Natural killer cell (primary cell): ENCODE results near the gene CSNK1A1. TPM values are rescaled to one million over a fixed set of nuclear protein-coding genes. Genes with fewer than 3 reads are reported as not detected.

ENCODE experiments used
- ATAC-seq, 3 donors: fragments of 150-1000 bp in 2 of 3; fragments of 200-7000 bp in 1 of 3; cut with Tn5 transposase; 1 replicate in 1 of 3; 2 replicates in 2 of 3; pipeline ENCODE4 v1.10.0; 2021; ENCODE audit warnings: mild to moderate bottlenecking in 2 of 3, moderate library complexity in 2 of 3
- DNase-seq, 2 donors: peaks; one replicate each; pipeline versions ENCODE4 v3.0.0 to v3.0.0-alpha.2; 2013 to 2021; ENCODE audit warnings: mixed read lengths in 1 of 2
- H3K27ac ChIP-seq: one replicate; pipeline ENCODE4 v1.5.1; 2013; ENCODE audit warnings: mild to moderate bottlenecking, low read length
- H3K27me3 ChIP-seq: one replicate; pipeline ENCODE4 v1.6.1; 2013; ENCODE audit warnings: low read length; ENCODE audit not compliant: control insufficient read depth, insufficient read depth
- H3K36me3 ChIP-seq: one replicate; pipeline ENCODE4 v1.6.1; 2013; ENCODE audit warnings: low read length; ENCODE audit not compliant: control insufficient read depth, insufficient read depth
- H3K4me1 ChIP-seq: one replicate; pipeline ENCODE4 v1.6.1; 2013; ENCODE audit warnings: low read length; ENCODE audit not compliant: control insufficient read depth, insufficient read depth
- H3K4me3 ChIP-seq: one replicate; pipeline ENCODE4 v1.5.1; 2013; ENCODE audit warnings: low read length
- H3K9me3 ChIP-seq: one replicate; pipeline ENCODE4 v1.6.1; 2013; ENCODE audit warnings: low read length; ENCODE audit not compliant: control insufficient read depth, insufficient read depth
- H3K27ac Mint-ChIP-seq, 2 donors: one replicate each; pipeline ENCODE4 v1.8.0; 2022; ENCODE audit warnings: mild to moderate bottlenecking in 2 of 2, mixed read lengths in 2 of 2, moderate library complexity in 1 of 2
- H3K27me3 Mint-ChIP-seq, 2 donors: one replicate each; pipeline ENCODE4 v1.8.0; 2022; ENCODE audit warnings: low read depth in 2 of 2, mixed read lengths in 2 of 2
- H3K36me3 Mint-ChIP-seq: one replicate; pipeline ENCODE4 v1.8.0; 2022; ENCODE audit warnings: mixed read lengths
- H3K4me1 Mint-ChIP-seq, 2 donors: one replicate each; pipeline ENCODE4 v1.8.0; 2022; ENCODE audit warnings: mixed read lengths in 2 of 2
- H3K4me3 Mint-ChIP-seq: one replicate; pipeline ENCODE4 v1.8.0; 2022; ENCODE audit warnings: mild to moderate bottlenecking, moderate library complexity, mixed read lengths
- H3K9me3 Mint-ChIP-seq, 2 donors: one replicate each; pipeline ENCODE4 v1.8.0; 2022; ENCODE audit warnings: mixed read lengths in 2 of 2
- WGBS: methylation state at CpG from one replicate; pipeline ENCODE4 v1.1.7; 2013; ENCODE audit warnings: missing lambda C conversion rate; ENCODE audit not compliant: insufficient coverage; 5-methylcytosine and 5-hydroxymethylcytosine counted together
- intact Hi-C: fragments of 100-400 bp; cut with micrococcal nuclease; formaldehyde crosslinking; loops from one replicate; pipeline ENCODE4 v1.14.2; 2022
- total RNA-seq, 4 donors: library from RNA; stranded (reverse); fragments of 120-200 nt in 1 of 4; gene quantifications; one replicate each; pipeline versions ENCODE4 v1.2.3 to v1.2.4, GENCODE V29; 2013 to 2022
- TF ChIP-seq, protein P1 (sequence below): fragments of 200-600 bp; IDR thresholded peaks from one replicate; pipeline ENCODE4 v1.8.0; 2022; ENCODE audit warnings: antibody characterized with exemption

The CSNK1A1 gene
- total RNA-seq, 3 donors from 2014 or later (not counting 1 experiment from before 2014, with no cell fraction given), result 183 to 209 (median 206) TPM

DNA sequence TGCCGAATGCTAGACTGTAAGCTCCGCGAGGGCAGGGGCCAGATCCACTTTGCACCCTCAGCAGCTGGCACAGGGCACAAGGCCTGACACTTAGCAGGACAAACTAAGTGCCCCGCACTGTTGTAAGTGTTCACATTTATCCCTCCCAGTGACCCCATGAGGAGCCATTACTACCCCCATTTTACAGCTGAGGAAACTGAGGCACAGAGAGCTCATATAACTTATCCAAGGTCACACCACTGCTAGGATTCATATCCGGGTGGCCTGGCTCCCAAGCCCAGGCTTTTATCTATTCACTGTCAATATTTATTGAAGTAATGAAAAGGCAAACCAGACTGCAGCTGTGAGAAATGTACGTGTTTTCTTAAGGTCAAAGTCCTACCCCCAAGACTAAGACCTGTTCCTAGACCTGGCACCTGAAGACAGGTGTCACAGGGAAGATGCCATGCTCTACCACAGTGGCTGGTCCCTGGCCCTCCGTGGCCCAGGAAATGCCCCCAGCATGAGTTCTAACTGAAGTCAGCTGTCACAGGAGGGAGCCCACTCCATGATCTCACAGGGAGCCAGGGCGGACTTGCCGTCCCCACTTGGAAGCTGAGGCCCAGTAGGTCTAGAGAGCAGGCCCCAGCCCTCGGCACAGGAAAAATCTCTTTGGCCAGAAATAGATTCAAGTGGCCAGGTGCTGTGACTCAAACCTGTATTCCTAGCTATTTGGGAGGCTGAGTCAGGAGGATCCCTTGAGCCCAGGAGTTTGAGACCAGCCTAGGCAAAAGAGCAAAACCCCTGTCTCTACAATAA is 97.4 kb downstream of the CSNK1A1 start:
- ATAC-seq, result no peak
- H3K4me3 Mint-ChIP-seq, result no peak overlapping the region
- H3K27me3 ChIP-seq, result no peaks in the 10 kb centered on the region
- H3K36me3 Mint-ChIP-seq, result no peaks in the 10 kb centered on the region
- H3K4me3 ChIP-seq, result no peak overlapping the region
- H3K36me3 ChIP-seq, result no peaks in the 10 kb centered on the region
- H3K4me1 ChIP-seq, result no peaks in the 10 kb centered on the region
- TF ChIP-seq, protein P1, sequence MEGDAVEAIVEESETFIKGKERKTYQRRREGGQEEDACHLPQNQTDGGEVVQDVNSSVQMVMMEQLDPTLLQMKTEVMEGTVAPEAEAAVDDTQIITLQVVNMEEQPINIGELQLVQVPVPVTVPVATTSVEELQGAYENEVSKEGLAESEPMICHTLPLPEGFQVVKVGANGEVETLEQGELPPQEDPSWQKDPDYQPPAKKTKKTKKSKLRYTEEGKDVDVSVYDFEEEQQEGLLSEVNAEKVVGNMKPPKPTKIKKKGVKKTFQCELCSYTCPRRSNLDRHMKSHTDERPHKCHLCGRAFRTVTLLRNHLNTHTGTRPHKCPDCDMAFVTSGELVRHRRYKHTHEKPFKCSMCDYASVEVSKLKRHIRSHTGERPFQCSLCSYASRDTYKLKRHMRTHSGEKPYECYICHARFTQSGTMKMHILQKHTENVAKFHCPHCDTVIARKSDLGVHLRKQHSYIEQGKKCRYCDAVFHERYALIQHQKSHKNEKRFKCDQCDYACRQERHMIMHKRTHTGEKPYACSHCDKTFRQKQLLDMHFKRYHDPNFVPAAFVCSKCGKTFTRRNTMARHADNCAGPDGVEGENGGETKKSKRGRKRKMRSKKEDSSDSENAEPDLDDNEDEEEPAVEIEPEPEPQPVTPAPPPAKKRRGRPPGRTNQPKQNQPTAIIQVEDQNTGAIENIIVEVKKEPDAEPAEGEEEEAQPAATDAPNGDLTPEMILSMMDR, result no peak
- intact Hi-C loops, result no loop called here
- H3K4me1 Mint-ChIP-seq, result no peaks in the 10 kb centered on the region
- H3K27ac Mint-ChIP-seq, result no peak overlapping the region
- no peak overlapping the region for H3K27ac ChIP-seq
- H3K9me3 ChIP-seq, result no peaks in the 10 kb centered on the region
- H3K9me3 Mint-ChIP-seq, result no peaks in the 10 kb centered on the region
- no peak for DNase-seq
- 86% methylated on average over 10 of the region's 10 CpGs for WGBS
- no peaks in the 10 kb centered on the region for H3K27me3 Mint-ChIP-seq

DNA sequence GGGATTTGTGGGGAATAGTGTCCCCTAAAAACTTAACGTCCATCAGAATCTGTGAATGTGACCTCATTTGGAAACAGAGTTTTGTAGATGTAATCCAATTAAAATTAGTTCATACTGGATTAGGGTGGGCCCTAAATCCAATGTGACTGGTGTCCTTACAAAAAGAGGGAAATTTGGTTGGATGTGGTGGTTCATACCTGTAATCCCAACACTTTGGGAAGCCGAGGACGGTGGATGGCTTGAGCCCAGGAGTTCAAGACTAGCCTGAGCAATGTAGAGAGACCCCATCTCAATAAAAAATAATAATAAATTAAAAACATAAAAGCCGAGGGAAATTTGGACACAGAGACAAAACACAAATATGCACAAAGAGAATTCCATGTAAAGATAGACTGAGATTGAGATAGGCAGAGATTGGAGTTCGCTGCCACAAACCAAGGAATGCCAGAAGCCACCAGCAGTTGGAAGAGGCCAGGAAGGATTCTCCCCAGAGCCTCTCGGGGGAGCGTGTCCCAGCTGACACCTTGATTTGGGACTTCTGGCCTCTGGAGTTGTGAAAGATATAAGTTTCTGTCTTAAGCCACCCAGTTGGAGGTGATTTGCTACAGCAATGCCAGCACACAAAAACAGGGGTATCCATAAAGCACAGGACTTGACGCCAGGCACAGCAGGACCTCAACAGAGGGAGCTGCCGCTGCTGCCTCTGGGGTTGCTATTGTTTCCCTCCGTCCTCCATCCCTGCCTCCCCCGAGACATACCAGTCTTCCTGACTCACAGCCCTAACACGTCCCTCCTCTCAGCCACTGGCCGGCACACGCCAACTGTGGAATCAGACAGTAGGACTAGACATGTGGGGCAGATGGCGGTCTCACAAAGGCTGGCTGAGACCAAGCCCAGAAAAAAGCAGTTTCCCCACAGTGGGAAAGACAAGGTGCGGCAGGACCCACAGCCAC is 98.3 kb downstream of the CSNK1A1 start:
- Histone ChIP-seq H3K4me3 (no peak overlapping the region), H3K36me3 (no peaks in the 10 kb centered on the region), H3K27me3 (no peaks in the 10 kb centered on the region), H3K9me3 (no peaks in the 10 kb centered on the region), H3K27ac (no peak overlapping the region), H3K4me1 (no peaks in the 10 kb centered on the region)
- H3K4me1 Mint-ChIP-seq, result no peaks in the 10 kb centered on the region
- TF ChIP-seq, protein P1, result no peak
- 93% methylated on average over 15 of the region's 16 CpGs for WGBS
- H3K4me3 Mint-ChIP-seq, result no peak overlapping the region
- H3K36me3 Mint-ChIP-seq, result no peaks in the 10 kb centered on the region
- H3K27me3 Mint-ChIP-seq, result no peaks in the 10 kb centered on the region
- H3K27ac Mint-ChIP-seq, result no peak overlapping the region
- DNase-seq, result no peak
- intact Hi-C loops, result no loop called here
- ATAC-seq, result no peak
- H3K9me3 Mint-ChIP-seq, result no peaks in the 10 kb centered on the region

- no peak for DNase-seq
- H3K27me3 ChIP-seq, result no peaks in the 10 kb centered on the region
- ATAC-seq, result no peak
- TF ChIP-seq, protein P1, result no peak
- Mint-ChIP-seq H3K4me3 (no peak overlapping the region), H3K9me3 (no peaks in the 10 kb centered on the region), H3K36me3 (no peaks in the 10 kb centered on the region), H3K27me3 (no peaks in the 10 kb centered on the region), H3K4me1 (no peaks in the 10 kb centered on the region), H3K27ac (no peak overlapping the region)
- WGBS, result 42% methylated on average over 11 of the region's 11 CpGs
- H3K4me3 ChIP-seq, result no peak overlapping the region
- H3K4me1 ChIP-seq, result no peaks in the 10 kb centered on the region
- intact Hi-C loops, result no loop called here
- no peaks in the 10 kb centered on the region for H3K36me3 ChIP-seq
- no peak overlapping the region for H3K27ac ChIP-seq
- no peaks in the 10 kb centered on the region for H3K9me3 ChIP-seq
Observed at GRCh38 chr5:149452007-149452664, 99.1 kb downstream of the CSNK1A1 start.
